DND-41 (cell line): ENCODE data around the gene PAAF1.

Experiments
- ATAC-seq: fragments of 200-7000 bp; cut with Tn5 transposase; 3 replicates; pipeline ENCODE4 v1.9.1; 2021; ENCODE audit warnings: low read depth; ENCODE audit not compliant: insufficient read depth
- DNase-seq: peaks from one replicate; pipeline ENCODE4 v3.0.0-alpha.2; 2020
- H2AFZ ChIP-seq: 2 replicates; pipeline ENCODE4 v1.6.0; 2012; ENCODE audit warnings: low read depth, low read length
- H3K27ac ChIP-seq: 2 replicates; pipeline ENCODE4 v1.5.1; 2012; ENCODE audit warnings: low read length, inconsistent platforms
- H3K27me3 ChIP-seq: fragments of 200-600 bp; sonication (generic); 2 replicates; pipeline ENCODE4 v1.6.0; 2012; ENCODE audit warnings: low read length, mild to moderate bottlenecking, inconsistent platforms; ENCODE audit not compliant: insufficient read depth, poor library complexity
- H3K36me3 ChIP-seq: 2 replicates; pipeline ENCODE4 v1.5.1; 2012; ENCODE audit warnings: low read length, inconsistent platforms; ENCODE audit not compliant: insufficient read depth
- H3K4me1 ChIP-seq: 2 replicates; pipeline ENCODE4 v1.5.1; 2012; ENCODE audit warnings: mild to moderate bottlenecking, low read length; ENCODE audit not compliant: insufficient read depth
- H3K4me2 ChIP-seq: 2 replicates; pipeline ENCODE4 v1.6.0; 2012; ENCODE audit warnings: mild to moderate bottlenecking, moderate library complexity, low read length, inconsistent platforms; ENCODE audit not compliant: insufficient read depth
- H3K4me3 ChIP-seq, 2 experiments: fragments of 200-600 bp in 1 of 2; shearing (Covaris generic) in 1 of 2; 2 replicates each; pipeline ENCODE4 v1.5.1; 2012 to 2016; ENCODE audit warnings: inconsistent platforms in 2 of 2, low read length in 2 of 2, mild to moderate bottlenecking in 2 of 2, low read depth in 1 of 2, moderate library complexity in 1 of 2
- H3K79me2 ChIP-seq: 2 replicates; pipeline ENCODE4 v1.6.0; 2012; ENCODE audit warnings: low read length, inconsistent platforms; ENCODE audit not compliant: insufficient read depth
- H3K9ac ChIP-seq: 2 replicates; pipeline ENCODE4 v1.6.0; 2012; ENCODE audit warnings: low read depth, mild to moderate bottlenecking, inconsistent platforms, low read length, moderate library complexity
- H3K9me3 ChIP-seq: 2 replicates; pipeline ENCODE4 v1.5.1; 2012; ENCODE audit warnings: low read length, moderate library complexity, mild to moderate bottlenecking, inconsistent platforms; ENCODE audit not compliant: insufficient read depth, severe bottlenecking
- H4K20me1 ChIP-seq: 2 replicates; pipeline ENCODE4 v1.6.0; 2012; ENCODE audit warnings: low read length; ENCODE audit not compliant: insufficient read depth
- CTCF ChIP-seq: IDR thresholded peaks from 2 replicates; pipeline ENCODE4 v1.5.1; 2012; ENCODE audit warnings: borderline replicate concordance, low read length, moderate library complexity, mild to moderate bottlenecking; ENCODE audit not compliant: poor library complexity, severe bottlenecking; ENCODE audit errors: extremely low read depth
- EZH2 ChIP-seq: IDR thresholded peaks from 3 replicates; pipeline ENCODE4 v1.6.1; 2012; ENCODE audit warnings: borderline replicate concordance, low read depth, mild to moderate bottlenecking, moderate library complexity, low read length, inconsistent platforms; ENCODE audit not compliant: severe bottlenecking

Gene PAAF1

GRCh38 chr11:73942010-73942409, 65.2 kb downstream of the PAAF1 start:
- no peaks in the 10 kb centered on the region for H3K36me3 ChIP-seq
- ATAC-seq = no peak
- no peaks in the 10 kb centered on the region for H3K79me2 ChIP-seq
- no peak overlapping the region for H3K4me2 ChIP-seq
- H3K4me1 ChIP-seq = no peaks in the 10 kb centered on the region
- H3K4me3 ChIP-seq = no peak overlapping the region
- no peak overlapping the region for H3K27ac ChIP-seq
- TF ChIP-seq CTCF (no peak), EZH2 (no peak)
- H3K27me3 ChIP-seq = no peaks in the 10 kb centered on the region
- no peaks in the 10 kb centered on the region for H4K20me1 ChIP-seq
- no peak for DNase-seq
- H3K9ac ChIP-seq = no peak overlapping the region
- H2AFZ ChIP-seq = no peak overlapping the region
- H3K9me3 ChIP-seq = peaks cover 24% of the 10 kb centered on the region

- TF ChIP-seq EZH2 (no peak), CTCF (no peak)
- DNase-seq (no peak), ATAC-seq (no peak)
- H3K4me1 ChIP-seq = no peaks in the 10 kb centered on the region
- H3K27ac ChIP-seq = no peak overlapping the region
- no peaks in the 10 kb centered on the region for H3K27me3 ChIP-seq
- no peaks in the 10 kb centered on the region for H4K20me1 ChIP-seq
- no peak overlapping the region for H2AFZ ChIP-seq
- no peaks in the 10 kb centered on the region for H3K36me3 ChIP-seq
- H3K4me3 ChIP-seq = no peak overlapping the region
- no peaks in the 10 kb centered on the region for H3K79me2 ChIP-seq
- H3K9ac ChIP-seq = no peak overlapping the region
- peaks cover 11% of the 10 kb centered on the region for H3K9me3 ChIP-seq
- no peak overlapping the region for H3K4me2 ChIP-seq
Observed at GRCh38 chr11:73944085-73944484, 67.3 kb downstream of the PAAF1 start.

- H3K4me3 ChIP-seq = no peak overlapping the region
Observed at GRCh38 chr11:73944901-73945300, 68.1 kb downstream of the PAAF1 start.

More at GRCh38 chr11:73944901-73945300, 68.1 kb downstream of the PAAF1 start:
- no peaks in the 10 kb centered on the region for H4K20me1 ChIP-seq
- TF ChIP-seq CTCF (no peak), EZH2 (no peak)
- no peaks in the 10 kb centered on the region for H3K36me3 ChIP-seq
- no peak overlapping the region for H2AFZ ChIP-seq
- no peak overlapping the region for H3K9ac ChIP-seq
- H3K27ac ChIP-seq = no peak overlapping the region
- H3K4me1 ChIP-seq = no peaks in the 10 kb centered on the region
- no peak overlapping the region for H3K4me2 ChIP-seq
- DNase-seq (no peak), ATAC-seq (no peak)
- no peaks in the 10 kb centered on the region for H3K79me2 ChIP-seq
- no peaks in the 10 kb centered on the region for H3K27me3 ChIP-seq
- H3K9me3 ChIP-seq = peaks cover 9% of the 10 kb centered on the region
